Stimulated activated CD4-positive, alpha-beta T cell treated with anti-CD3 and anti-CD28 coated beads, Interleukin-15, amount 100 ng/mL, for 1 hour (primary cell): ENCODE measurements around the gene SEMA5B.

ENCODE experiments used
- DNase-seq, 2 donors: peaks; one replicate each; pipeline ENCODE4 v3.0.0-alpha.2; 2020; ENCODE audit warnings: low read depth in 1 of 2, low spot score in 1 of 2

SEMA5B gene

GRCh38 chr3:123027292-123028232 lies at the start of gene SEMA5B:
Gene SEMA5B, minus strand, starts transcription at chr3:123027763. Its CDS starts 66,500 bp downstream, at chr3:122961263.
- DNase-seq: no peak

DNA sequence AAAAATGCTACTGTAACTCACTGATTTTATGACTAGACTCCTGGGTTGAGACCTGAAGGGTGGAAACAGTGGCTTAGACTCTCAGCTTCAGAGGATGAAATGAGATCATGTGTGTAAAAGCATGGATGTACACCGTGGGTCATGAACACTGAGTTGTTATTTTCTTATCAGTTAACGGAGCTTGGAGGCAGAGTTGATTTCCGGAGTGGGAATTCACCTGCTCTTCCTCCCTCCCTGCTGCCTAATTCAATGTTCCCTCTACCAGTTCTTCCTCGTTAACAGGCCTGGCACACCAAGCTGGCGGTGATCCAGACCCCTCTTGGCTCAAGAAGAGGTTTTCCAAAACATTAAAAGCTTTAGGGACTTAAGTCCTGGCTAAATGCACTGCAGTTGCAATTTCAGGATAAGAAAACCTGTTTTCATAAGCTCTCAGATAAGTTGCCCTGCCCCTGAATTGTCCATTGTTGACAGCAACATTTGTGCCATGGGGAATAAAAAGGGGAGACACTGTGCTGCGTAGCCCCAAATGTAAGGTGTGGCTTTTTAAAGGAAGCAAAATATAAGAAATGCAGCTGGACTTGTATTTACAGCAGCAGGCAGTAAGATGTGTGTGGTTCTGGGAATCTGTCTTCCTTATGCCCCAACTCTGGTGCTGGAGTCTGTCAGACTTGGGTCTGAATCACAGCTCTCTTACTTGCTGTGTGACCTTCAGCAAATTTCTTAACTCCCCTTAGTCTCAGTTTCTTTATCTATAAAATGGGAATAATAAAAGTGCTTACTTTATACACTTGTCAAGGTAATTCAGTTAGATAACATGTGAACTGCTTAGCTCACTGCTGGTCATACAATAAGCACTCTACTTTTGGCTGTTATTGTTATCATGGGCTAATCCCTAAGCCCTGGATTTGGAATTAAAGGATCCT lies 49.2 kb upstream of the SEMA5B start:
- no peak for DNase-seq

GRCh38 chr3:123076112-123076495 lies 48.5 kb upstream of the SEMA5B start:
- DNase-seq: no peak

GRCh38 chr3:123075359-123075758 lies 47.8 kb upstream of the SEMA5B start:
- no peak for DNase-seq

DNA sequence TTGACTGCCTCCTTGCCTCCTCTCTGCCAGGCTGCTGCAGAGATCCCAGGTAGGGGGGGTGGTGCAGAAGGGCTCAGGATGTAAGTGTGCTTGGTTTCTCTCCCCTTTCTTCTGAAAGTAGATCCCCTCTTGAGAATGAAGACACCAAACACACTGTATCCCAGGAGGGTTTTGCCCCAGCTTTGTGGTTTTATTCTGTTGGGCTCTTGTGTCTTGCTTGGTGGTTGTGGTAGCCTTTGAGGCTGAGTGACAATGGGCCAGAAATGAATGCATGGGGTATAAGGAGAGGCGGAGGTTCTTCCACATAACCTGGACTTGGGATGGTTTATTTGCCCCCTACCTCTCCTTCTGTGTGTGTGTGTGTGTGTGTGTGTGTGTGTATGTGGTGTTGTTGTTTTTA lies 45.0 kb upstream of the SEMA5B start:
- DNase-seq: no peak

DNA sequence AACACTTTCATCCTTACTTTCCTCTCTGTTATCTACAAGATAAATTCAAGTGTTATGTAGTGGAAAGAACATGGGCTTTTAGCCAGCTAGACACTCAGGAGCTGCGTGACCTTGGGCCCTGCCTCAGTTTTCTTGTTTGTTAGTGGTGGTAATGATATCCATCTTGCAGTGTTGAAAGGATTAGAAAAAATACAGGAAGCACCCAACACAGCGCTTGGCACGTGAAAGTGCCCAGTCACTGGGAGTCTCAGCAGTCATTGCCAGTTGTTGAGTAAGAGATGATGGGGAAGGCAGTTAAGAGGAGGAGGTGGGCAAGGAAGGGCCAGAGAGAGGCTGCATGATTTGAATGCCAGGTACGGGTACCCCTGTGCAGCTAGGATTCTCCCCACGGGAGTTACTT lies 44.6 kb upstream of the SEMA5B start:
- no peak for DNase-seq

- DNase-seq: no peak
These were observed 44.0 kb upstream of the SEMA5B start for GRCh38 chr3:123071581-123071980.

DNA sequence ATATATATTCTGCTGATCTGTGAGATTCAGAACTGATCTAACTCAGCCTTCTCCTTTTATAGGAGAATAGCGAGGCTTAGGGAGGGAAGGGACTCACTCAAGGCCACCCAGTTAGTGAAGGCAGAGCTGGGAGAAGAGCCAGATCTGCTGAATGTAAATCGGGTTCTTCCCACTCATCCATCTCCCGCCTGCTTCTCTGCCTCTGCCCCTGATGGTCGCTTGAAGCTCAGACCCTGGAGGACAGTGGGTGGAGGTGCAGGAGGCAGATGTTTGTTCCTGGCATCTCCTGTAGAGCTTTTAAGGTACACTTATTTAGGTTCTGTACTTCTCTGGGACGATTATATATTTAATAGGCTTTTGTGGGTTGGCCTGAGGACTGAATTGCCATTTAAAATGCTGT lies 43.6 kb upstream of the SEMA5B start:
- no peak for DNase-seq

- no peak for DNase-seq
These were observed 42.9 kb upstream of the SEMA5B start for GRCh38 chr3:123070510-123070909.

GRCh38 chr3:123068601-123069381 lies 41.2 kb upstream of the SEMA5B start:
- DNase-seq: no peak

- DNase-seq: peak in 1 of 2 donors; percentile 23
These were observed 40.4 kb upstream of the SEMA5B start for GRCh38 chr3:123067689-123068600.

DNA sequence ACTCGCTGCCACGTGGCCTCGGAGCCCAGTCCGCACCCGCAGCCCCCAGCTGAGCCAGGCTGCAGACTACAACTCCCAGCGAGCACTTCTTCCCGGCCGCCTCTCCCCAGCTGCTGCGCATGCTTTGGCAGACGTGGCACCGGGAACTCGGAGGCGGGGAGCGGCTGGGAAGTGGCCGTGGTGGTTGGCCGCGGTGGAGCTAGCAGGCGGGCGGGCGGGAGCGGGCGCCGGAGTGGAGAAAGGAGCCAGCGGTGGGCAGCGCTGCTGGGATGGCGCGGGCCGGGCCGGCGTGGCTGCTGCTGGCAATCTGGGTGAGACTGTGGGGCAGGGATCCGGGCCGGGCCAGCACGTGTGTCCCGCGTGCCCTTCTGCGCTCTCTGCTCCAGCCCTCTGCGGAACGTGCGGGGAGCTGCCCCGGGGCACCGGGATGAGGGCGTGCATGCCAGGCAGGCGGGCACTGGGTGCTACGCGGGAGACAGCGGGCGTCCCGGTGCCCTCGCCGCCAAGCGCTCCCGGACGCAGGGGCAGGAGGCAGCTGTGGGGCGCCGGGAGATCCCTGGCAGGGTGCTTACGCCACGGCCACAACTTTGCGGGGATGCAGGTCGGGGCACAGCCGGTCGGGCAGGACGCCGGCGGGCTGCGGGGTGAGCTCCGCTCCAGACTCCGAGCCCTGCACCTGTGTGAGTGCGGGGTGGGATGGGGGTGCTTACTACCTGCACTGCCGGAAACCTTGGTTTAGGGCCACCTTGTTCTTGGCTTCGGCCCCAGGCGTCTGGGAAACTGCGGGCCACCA lies 39.5 kb upstream of the SEMA5B start, which contains the start of gene PDIA5:
TSS of gene PDIA5 (plus strand) at position 130 of the 793 bp plus-strand sequence. CDS start at position 270, 140 bp downstream.
- DNase-seq: peak; percentile 11 to 68

DNA sequence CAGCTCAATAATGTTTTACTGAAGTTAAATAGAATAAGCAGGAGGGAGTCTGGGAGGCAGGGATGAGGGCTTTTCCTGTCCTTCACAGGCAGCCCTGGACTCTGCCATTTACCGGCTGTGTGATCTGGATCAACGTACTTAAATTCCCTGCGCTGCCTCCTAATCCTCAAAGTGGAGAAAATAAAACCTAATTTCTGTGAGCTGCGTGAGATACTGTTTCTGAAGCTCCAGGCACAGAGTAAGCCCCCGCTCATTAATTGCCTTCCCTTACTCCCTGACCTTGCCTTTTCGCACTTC lies 39.0 kb upstream of the SEMA5B start:
- no peak for DNase-seq

GRCh38 chr3:123064914-123065313 lies 37.4 kb upstream of the SEMA5B start:
- no peak for DNase-seq

GRCh38 chr3:123064506-123064905 lies 36.9 kb upstream of the SEMA5B start:
- DNase-seq: no peak

GRCh38 chr3:123063034-123063433 lies 35.5 kb upstream of the SEMA5B start:
- DNase-seq: no peak

DNA sequence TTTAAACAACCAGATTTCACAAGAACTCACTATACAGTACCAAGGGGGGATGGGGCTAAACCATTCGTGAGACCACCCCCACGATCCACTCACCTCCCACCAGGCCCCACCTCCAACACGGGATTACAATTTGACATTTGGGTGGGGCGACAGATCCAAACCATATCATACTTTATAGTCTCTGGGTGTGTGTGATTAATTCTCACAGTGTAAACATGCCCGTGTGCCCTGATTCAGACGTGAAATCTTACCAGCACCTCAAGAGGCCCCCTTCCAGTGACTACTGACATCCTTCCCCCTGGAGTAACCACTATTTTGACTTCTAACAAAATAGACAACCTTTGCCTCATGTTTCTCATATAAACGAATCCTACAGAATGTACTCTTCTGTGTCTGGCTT lies 34.3 kb upstream of the SEMA5B start:
- no peak for DNase-seq

DNA sequence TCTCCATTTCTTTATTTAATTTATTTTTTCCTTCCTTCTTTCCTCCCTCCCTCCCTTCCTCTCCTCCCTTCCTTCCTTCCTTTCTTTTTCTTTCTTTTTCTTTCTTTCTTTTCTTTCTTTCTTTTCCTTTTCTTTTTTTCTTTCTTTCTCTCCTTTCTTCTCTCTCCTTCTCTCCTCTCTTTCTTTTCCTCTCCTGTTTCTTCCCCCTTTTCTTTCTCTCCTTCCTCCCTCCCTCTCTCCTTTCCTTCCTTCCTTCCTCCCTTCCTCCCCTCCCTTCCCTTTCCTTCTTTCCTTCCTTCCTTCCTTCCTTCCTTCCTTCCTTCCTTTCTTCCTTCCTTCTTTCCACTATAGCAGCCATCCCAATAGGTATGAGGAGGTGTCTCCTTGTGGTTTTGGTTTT lies 32.5 kb upstream of the SEMA5B start:
- DNase-seq: no peak

DNA sequence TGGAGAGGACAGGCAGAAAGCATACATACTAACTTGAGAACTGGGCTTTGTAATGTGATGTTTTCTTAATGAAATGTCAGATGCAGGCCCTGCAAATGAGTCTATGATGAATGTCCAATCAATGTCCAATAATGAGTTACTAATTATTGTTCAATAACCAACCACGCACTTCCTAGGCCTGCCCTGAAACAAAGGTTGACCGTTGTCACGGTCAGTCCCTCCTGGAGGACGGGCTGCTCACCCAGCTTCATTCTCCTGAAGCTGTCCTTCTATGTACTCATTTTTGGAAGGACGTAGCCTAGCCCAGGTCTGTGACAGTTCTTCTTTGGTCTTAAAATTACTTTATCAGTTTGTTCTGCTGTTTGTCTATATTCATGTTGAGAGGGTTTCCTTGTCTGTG lies 30.9 kb upstream of the SEMA5B start:
- no peak for DNase-seq
